Stomach (tissue), 4 donors: ENCODE measurements around the gene GARIN3.

Source experiments
- CTCF ChIP-seq, 7 experiments: fragments of 450-650 bp in 4 of 7; fragments of 200-600 bp in 3 of 7; sonication (generic) in 3 of 7; IDR thresholded peaks; one replicate each; pipeline ENCODE4 v1.5.1; 2016 to 2019; ENCODE audit warnings: antibody characterized with exemption in 7 of 7, control low read depth in 2 of 7, mild to moderate bottlenecking in 1 of 7
- EP300 ChIP-seq: sonication (generic); formaldehyde crosslinking; IDR thresholded peaks from one replicate; pipeline ENCODE4 v1.6.1; 2017; ENCODE audit warnings: antibody characterized with exemption
- POLR2A ChIP-seq, 4 donors: fragments of 450-650 bp; IDR thresholded peaks; one replicate each; pipeline ENCODE4 v1.6.1; 2016; ENCODE audit warnings: antibody characterized with exemption in 4 of 4, control low read depth in 2 of 4, mild to moderate bottlenecking in 1 of 4, moderate library complexity in 1 of 4
- POLR2AphosphoS5 ChIP-seq, 3 donors: sonication (generic); formaldehyde crosslinking; IDR thresholded peaks; one replicate each; pipeline ENCODE4 v1.6.1; 2016; ENCODE audit warnings: antibody characterized with exemption in 3 of 3

GRCh38 chr5:157193699-157194424 is 27.8 kb upstream of the GARIN3 start:
- TF ChIP-seq CTCF (IDR thresholded peaks at IDR 0.05), result no peak
- no peak for TF ChIP-seq POLR2AphosphoS5 (IDR thresholded peaks at IDR 0.05)
- no peak for TF ChIP-seq POLR2A (IDR thresholded peaks at IDR 0.05)
- no peak for TF ChIP-seq EP300
